A549 (cell line): Measurements from ENCODE around the gene PDLIM1.

Source experiments
- CTCF ChIP-seq: fragments of >200 bp; sonication (Bioruptor Twin); formaldehyde crosslinking; IDR thresholded peaks from 3 replicates; pipeline ENCODE4 v1.5.1; 2016
- POLR2A ChIP-seq: IDR thresholded peaks from 2 replicates; pipeline ENCODE4 v1.6.1; 2012; ENCODE audit warnings: mild to moderate bottlenecking, low read length
- TP53 ChIP-seq: fragments of 250-450 bp; sonication (Bioruptor Pico); IDR thresholded peaks from 2 replicates; pipeline ENCODE4 v1.5.0; 2021; ENCODE audit warnings: mild to moderate bottlenecking, moderate library complexity

- no peak for TF ChIP-seq CTCF
- TF ChIP-seq TP53 (CRISPR knock-in tag) = no peak
- TF ChIP-seq POLR2A = no peak
Observed at GRCh38 chr10:95300022-95300539, 9.3 kb upstream of the PDLIM1 start.
